Heart right ventricle (tissue), 16 donors: Measurements from ENCODE around the gene SYNDIG1. TPM values are rescaled to one million over a fixed set of nuclear protein-coding genes. Genes with fewer than 3 reads are reported as not detected.

Source experiments
- ATAC-seq, 8 donors: fragments of 200-7000 bp; cut with Tn5 transposase; one replicate each; pipeline ENCODE4 v1.9.1; 2020; ENCODE audit warnings: mild to moderate bottlenecking in 8 of 8, moderate library complexity in 8 of 8, moderate number of reproducible peaks in 1 of 8
- DNase-seq, 2 donors: peaks; one replicate each; pipeline ENCODE4 v3.0.0-alpha.2; 2020
- H3K27ac ChIP-seq, 10 donors: fragments of 200-600 bp; sonication (generic) in 2 of 10; one replicate each; pipeline versions ENCODE4 v1.5.0 to v1.8.0; 2020 to 2022; ENCODE audit warnings: mild to moderate bottlenecking in 3 of 10
- H3K27me3 ChIP-seq, 7 donors: fragments of 200-600 bp; one replicate each; pipeline ENCODE4 v1.8.0; 2021 to 2022; ENCODE audit warnings: mild to moderate bottlenecking in 2 of 7
- H3K36me3 ChIP-seq, 9 donors: fragments of 200-600 bp; sonication (generic) in 1 of 9; one replicate each; pipeline versions ENCODE4 v1.5.0 to v1.8.0; 2020 to 2022; ENCODE audit warnings: mild to moderate bottlenecking in 2 of 9
- H3K4me1 ChIP-seq, 9 donors: fragments of 200-600 bp; sonication (generic) in 1 of 9; one replicate each; pipeline versions ENCODE4 v1.5.0 to v1.8.0; 2020 to 2022; ENCODE audit warnings: mild to moderate bottlenecking in 4 of 9
- H3K4me3 ChIP-seq, 10 donors: fragments of 200-600 bp; sonication (generic) in 2 of 10; one replicate each; pipeline versions ENCODE4 v1.5.0 to v1.8.0; 2020 to 2022; ENCODE audit warnings: mild to moderate bottlenecking in 7 of 10, moderate library complexity in 2 of 10
- H3K9me3 ChIP-seq, 11 donors: fragments of 200-600 bp in 10 of 11; sonication (generic) in 2 of 11; one replicate each; pipeline versions ENCODE4 v1.5.0 to v1.8.0; 2013 to 2022; ENCODE audit warnings: mild to moderate bottlenecking in 2 of 11, control low read depth in 1 of 11, moderate library complexity in 1 of 11
- CTCF ChIP-seq, 9 donors: fragments of 200-600 bp; sonication (generic) in 2 of 9; IDR thresholded peaks; one replicate each; pipeline versions ENCODE4 v1.5.0 to v1.8.0; 2021 to 2022; ENCODE audit warnings: antibody characterized with exemption in 9 of 9, mild to moderate bottlenecking in 5 of 9, moderate library complexity in 1 of 9
- WGBS, 2 donors: extraction: QIAGEN DNeasy Blood & Tissue Kit; methylation state at CpG; one replicate each; pipeline ENCODE4 v1.1.7; 2013; ENCODE audit warnings: inconsistent platforms in 1 of 2; 5-methylcytosine and 5-hydroxymethylcytosine counted together
- intact Hi-C, 10 donors: fragments of 100-400 bp; cut with DNase I; formaldehyde crosslinking; loops; one replicate each; pipeline versions ENCODE4 v1.11.1 to v1.14.2; 2022
- polyA plus RNA-seq, 2 donors: library from polyadenylated mRNA; stranded (reverse); fragments of 200-250 nt; gene quantifications; one replicate each; pipeline ENCODE4 v1.2.3, GENCODE V29; 2013
- total RNA-seq, 10 donors: library from RNA; stranded (reverse); fragmentation: NEBNext Ultra II Directional in 3 of 10; extraction: Animal tissue kit (Norgen Biotek cat#: 25700) in 3 of 10; gene quantifications; one replicate each; pipeline versions ENCODE4 v1.2.1 to v1.2.4, GENCODE V29; 2021 to 2023
- donor health status: Arrhythmogenic right ventricular cardiomyopathy.
- donor health status: ischemic (EF 13 %, LVEDD 7.1; RV severe dilation, severe dysfunction).
- donor health status: healthy with polysubstance abuse.
- donor health status: DM: no; HTN: yes; CAD: no.
- donor health status: DM: no; HTN: no; CAD: no.
- donor health status: ischemic (EF 25% LVEDD 6.9; RV normal size, moderate dysfunction).
- donor health status: ischemic (EF 25% LVEDD 5.7; RV mildly dilated, moderate dysfunction).
- donor health status: healthy.
- donor health status: DM: yes; HTN: yes; CAD: no.
- donor health status: Ischemic cardiomyopathy.
- donor health status: ischemic (EF 35%, LVEDD 5.7; RV mildly dilated, moderate dysfunction).
- donor health status: nonischemic (EF 11% LVEDD 7.7; RV severe dilation, severe dysfunction).
- donor health status: DM: yes; HTN: yes; CAD: no.
- donor health status: PGD.
- donor health status: ischemic (EF 29% LVEDD 5.4; RV normal size, mild dysfunction).
- donor health status: nonischemic (EF 23%, LVEDD 6.1; RV moderate dilation, normal function).

The SYNDIG1 gene
- total and polyA plus RNA-seq, 12 donors = 8.6 to 34.7 (median 19.9) TPM

- H3K27me3 ChIP-seq = no peaks in the 10 kb centered on the region
- intact Hi-C loops = no loop called here
- H3K27ac ChIP-seq = no peak overlapping the region
- no peak for DNase-seq
- ATAC-seq = no peak
- H3K9me3 ChIP-seq = no peaks in the 10 kb centered on the region
- H3K4me1 ChIP-seq = peaks cover 0 to 9% (median 0%) of the 10 kb centered on the region in 9 donors
- no peak overlapping the region for H3K4me3 ChIP-seq
- 75 to 79% methylated on average over 2 of the region's 2 CpGs for WGBS, 2 donors
- no peaks in the 10 kb centered on the region for H3K36me3 ChIP-seq
- TF ChIP-seq CTCF (IDR thresholded peaks at IDR 0.05) = no peak
Observed at GRCh38 chr20:24571159-24571558, 101.7 kb downstream of the SYNDIG1 start.

GRCh38 chr20:24572140-24572539 is 102.7 kb downstream of the SYNDIG1 start:
- ATAC-seq = no peak
- DNase-seq = no peak
- Histone ChIP-seq H3K27me3 (no peaks in the 10 kb centered on the region), H3K27ac (no peak overlapping the region), H3K4me1 (peaks cover 0 to 9% (median 0%) of the 10 kb centered on the region in 9 donors), H3K9me3 (no peaks in the 10 kb centered on the region), H3K36me3 (no peaks in the 10 kb centered on the region), H3K4me3 (no peak overlapping the region)
- no peak for TF ChIP-seq CTCF (IDR thresholded peaks at IDR 0.05)
- intact Hi-C loops = no loop called here
- WGBS, 2 donors = 86 to 92% methylated on average over 7 of the region's 7 CpGs

GRCh38 chr20:24572862-24573261 is 103.4 kb downstream of the SYNDIG1 start:
- Histone ChIP-seq H3K4me1 (peaks cover 0 to 9% (median 0%) of the 10 kb centered on the region in 9 donors), H3K9me3 (no peaks in the 10 kb centered on the region), H3K27ac (no peak overlapping the region), H3K27me3 (no peaks in the 10 kb centered on the region), H3K36me3 (no peaks in the 10 kb centered on the region), H3K4me3 (no peak overlapping the region)
- DNase-seq (no peak), ATAC-seq (no peak)
- WGBS, 2 donors = 77 to 78% methylated on average over 5 of the region's 5 CpGs
- intact Hi-C loops = no loop called here
- TF ChIP-seq CTCF (IDR thresholded peaks at IDR 0.05) = no peak

- TF ChIP-seq CTCF (IDR thresholded peaks at IDR 0.05) = no peak
- H3K27ac ChIP-seq = no peak overlapping the region
- DNase-seq (no peak), ATAC-seq (no peak)
- intact Hi-C loops = no loop called here
- no peak overlapping the region for H3K4me3 ChIP-seq
- no peaks in the 10 kb centered on the region for H3K36me3 ChIP-seq
- H3K27me3 ChIP-seq = no peaks in the 10 kb centered on the region
- peaks cover 0 to 9% (median 0%) of the 10 kb centered on the region in 9 donors for H3K4me1 ChIP-seq
- no peaks in the 10 kb centered on the region for H3K9me3 ChIP-seq
- WGBS, 2 donors = 86% methylated on average over 6 of the region's 6 CpGs
Observed at GRCh38 chr20:24573557-24573956, 104.1 kb downstream of the SYNDIG1 start.
